ENCODE results near the gene SOX5.

SOX5 gene

GRCh38 chr12:23674064-23674463 is 275.4 kb downstream of the SOX5 start:
- no peak overlapping the region for H3K4me3 Mint-ChIP-seq
- H3K27me3 Mint-ChIP-seq (ENCODE audit: low read depth): no peaks in the 10 kb centered on the region
- no peak for TF ChIP-seq CTCF (IDR thresholded peaks at IDR 0.05; ENCODE audit: unreplicated experiment in 3 of 3)
- H3K27ac Mint-ChIP-seq: no peak overlapping the region
- no peaks in the 10 kb centered on the region for H3K9me3 Mint-ChIP-seq
- H3K36me3 Mint-ChIP-seq (ENCODE audit: low read depth): no peaks in the 10 kb centered on the region
- H3K4me1 Mint-ChIP-seq: no peaks in the 10 kb centered on the region

GRCh38 chr12:23671881-23672280 is 277.6 kb downstream of the SOX5 start:
- no peak overlapping the region for H3K4me3 Mint-ChIP-seq
- no peaks in the 10 kb centered on the region for H3K4me1 Mint-ChIP-seq
- no peaks in the 10 kb centered on the region for H3K9me3 Mint-ChIP-seq
- H3K36me3 Mint-ChIP-seq (ENCODE audit: low read depth): no peaks in the 10 kb centered on the region
- no peaks in the 10 kb centered on the region for H3K27me3 Mint-ChIP-seq (ENCODE audit: low read depth)
- no peak overlapping the region for H3K27ac Mint-ChIP-seq
- TF ChIP-seq CTCF (IDR thresholded peaks at IDR 0.05; ENCODE audit: unreplicated experiment in 3 of 3): no peak

GRCh38 chr12:23670684-23671083 is 278.8 kb downstream of the SOX5 start:
- Mint-ChIP-seq H3K4me1 (no peaks in the 10 kb centered on the region), H3K27me3 (ENCODE audit: low read depth) (no peaks in the 10 kb centered on the region), H3K36me3 (ENCODE audit: low read depth) (no peaks in the 10 kb centered on the region), H3K27ac (no peak overlapping the region), H3K9me3 (no peaks in the 10 kb centered on the region), H3K4me3 (no peak overlapping the region)
- TF ChIP-seq CTCF (IDR thresholded peaks at IDR 0.05; ENCODE audit: unreplicated experiment in 3 of 3): no peak

GRCh38 chr12:23669691-23670090 is 279.8 kb downstream of the SOX5 start:
- H3K4me3 Mint-ChIP-seq: no peak overlapping the region
- peaks cover 2% of the 10 kb centered on the region for H3K36me3 Mint-ChIP-seq (ENCODE audit: low read depth)
- no peaks in the 10 kb centered on the region for H3K27me3 Mint-ChIP-seq (ENCODE audit: low read depth)
- H3K4me1 Mint-ChIP-seq: no peaks in the 10 kb centered on the region
- H3K9me3 Mint-ChIP-seq: no peaks in the 10 kb centered on the region
- TF ChIP-seq CTCF (IDR thresholded peaks at IDR 0.05; ENCODE audit: unreplicated experiment in 3 of 3): no peak
- no peak overlapping the region for H3K27ac Mint-ChIP-seq

GRCh38 chr12:23666866-23667265 is 282.6 kb downstream of the SOX5 start:
- TF ChIP-seq CTCF (IDR thresholded peaks at IDR 0.05; ENCODE audit: unreplicated experiment in 3 of 3): no peak
- no peaks in the 10 kb centered on the region for H3K9me3 Mint-ChIP-seq
- H3K27ac Mint-ChIP-seq: no peak overlapping the region
- H3K4me1 Mint-ChIP-seq: no peaks in the 10 kb centered on the region
- peaks cover 6% of the 10 kb centered on the region for H3K36me3 Mint-ChIP-seq (ENCODE audit: low read depth)
- no peaks in the 10 kb centered on the region for H3K27me3 Mint-ChIP-seq (ENCODE audit: low read depth)
- no peak overlapping the region for H3K4me3 Mint-ChIP-seq

- Mint-ChIP-seq H3K4me1 (no peaks in the 10 kb centered on the region), H3K4me3 (no peak overlapping the region), H3K9me3 (no peaks in the 10 kb centered on the region), H3K36me3 (ENCODE audit: low read depth) (peaks cover 11% of the 10 kb centered on the region), H3K27me3 (ENCODE audit: low read depth) (no peaks in the 10 kb centered on the region), H3K27ac (no peak overlapping the region)
- no peak for TF ChIP-seq CTCF (IDR thresholded peaks at IDR 0.05; ENCODE audit: unreplicated experiment in 3 of 3)
These were observed 286.5 kb downstream of the SOX5 start for GRCh38 chr12:23662966-23663365.
